Right ventricle myocardium superior (tissue), 1 donor: ENCODE results near the gene IL21R. TPM values are rescaled to one million over a fixed set of nuclear protein-coding genes. Genes with fewer than 3 reads are reported as not detected.
"Not testable (repeated sequence)": the region's sequence is repeated elsewhere in the genome, so short reads cannot be mapped to it uniquely, and the experiment has no call there.

Source experiments
- ATAC-seq: fragments of 200-7000 bp; cut with Tn5 transposase; one replicate; pipeline ENCODE4 v1.9.1; 2020; ENCODE audit warnings: mild to moderate bottlenecking; ENCODE audit not compliant: poor library complexity
- DNase-seq: peaks from one replicate; pipeline ENCODE4 v3.0.0-alpha.2; 2020
- intact Hi-C: fragments of 100-400 bp; cut with DNase I; formaldehyde crosslinking; loops from one replicate; pipeline ENCODE4 v1.11.2; 2022
- total RNA-seq: library from RNA; stranded (reverse); fragmentation: NEBNext Ultra II Directional; extraction: Animal tissue kit (Norgen Biotek cat#: 25700); gene quantifications from one replicate; pipeline ENCODE4 v1.2.1, GENCODE V29; 2021
- donor health status: DM: no; HTN: yes; CAD: no; lungs with severe emphysema.

IL21R gene
- total RNA-seq, 1 donor from 2014 or later, result 0.13 TPM

GRCh38 chr16:27414788-27415431 is 12.9 kb downstream of the IL21R start:
- intact Hi-C loops, result no loop called here
- no peak for ATAC-seq
- DNase-seq, result no peak

- ATAC-seq, result no peak
- intact Hi-C loops, result no loop called here
Measured at GRCh38 chr16:27417047-27417671, 15.2 kb downstream of the IL21R start.

GRCh38 chr16:27421961-27422740 is 20.2 kb downstream of the IL21R start:
- intact Hi-C loops, result no loop called here
- no peak for ATAC-seq
- DNase-seq, result no peak

More at GRCh38 chr16:27417047-27417671, 15.2 kb downstream of the IL21R start:
- no peak for DNase-seq

- DNase-seq, result no peak
- no peak for ATAC-seq
- intact Hi-C loops, result no loop called here
Measured at GRCh38 chr16:27424772-27425498, 23.0 kb downstream of the IL21R start.

DNA sequence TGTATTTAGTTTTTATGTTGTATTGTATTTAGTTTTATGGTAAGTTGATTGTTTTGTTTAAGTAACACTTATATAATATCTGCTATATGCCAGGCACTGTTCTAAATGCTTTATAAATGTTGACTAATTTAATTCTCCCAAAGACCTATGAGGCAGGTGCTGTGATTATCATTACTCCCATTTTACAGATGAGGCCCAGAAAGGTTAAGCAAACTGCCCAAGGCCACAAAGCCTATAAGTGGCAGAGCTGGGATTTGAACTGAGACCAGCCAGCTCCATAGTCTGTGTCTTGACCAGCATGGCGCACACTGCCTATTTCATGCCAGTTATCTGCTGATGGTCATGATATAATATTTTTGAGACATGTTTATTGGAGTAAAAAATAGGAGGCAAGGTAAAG is 24.0 kb downstream of the IL21R start:
- intact Hi-C loops, result no loop called here
- no peak for ATAC-seq
- DNase-seq, result no peak

- intact Hi-C loops, result no loop called here
- DNase-seq (no peak), ATAC-seq (no peak)
Measured at GRCh38 chr16:27426423-27427408, 24.7 kb downstream of the IL21R start.

DNA sequence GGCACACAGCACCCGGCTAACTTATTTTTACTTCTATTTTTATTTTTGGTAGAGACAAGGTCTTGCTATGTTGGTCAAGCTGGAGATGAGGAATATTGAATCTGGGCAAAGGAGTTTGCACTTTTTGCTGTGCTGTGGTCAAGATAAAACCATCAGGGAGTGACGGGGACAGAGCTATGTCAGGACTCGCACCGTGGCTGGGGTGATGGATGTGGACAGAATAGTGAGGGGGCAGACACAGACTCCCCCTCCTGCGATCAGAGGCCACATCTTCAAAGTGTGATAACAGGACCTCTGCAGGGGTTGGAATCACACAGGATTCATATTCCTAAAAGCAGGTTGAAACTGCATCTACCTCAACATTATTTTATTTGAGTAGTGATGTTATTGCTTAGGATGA is 25.6 kb downstream of the IL21R start:
- intact Hi-C loops, result no loop called here
- DNase-seq (no peak), ATAC-seq (no peak)

- intact Hi-C loops, result no loop called here
- no peak for ATAC-seq
- DNase-seq, result no peak
Measured at GRCh38 chr16:27428026-27428785, 26.2 kb downstream of the IL21R start.

DNA sequence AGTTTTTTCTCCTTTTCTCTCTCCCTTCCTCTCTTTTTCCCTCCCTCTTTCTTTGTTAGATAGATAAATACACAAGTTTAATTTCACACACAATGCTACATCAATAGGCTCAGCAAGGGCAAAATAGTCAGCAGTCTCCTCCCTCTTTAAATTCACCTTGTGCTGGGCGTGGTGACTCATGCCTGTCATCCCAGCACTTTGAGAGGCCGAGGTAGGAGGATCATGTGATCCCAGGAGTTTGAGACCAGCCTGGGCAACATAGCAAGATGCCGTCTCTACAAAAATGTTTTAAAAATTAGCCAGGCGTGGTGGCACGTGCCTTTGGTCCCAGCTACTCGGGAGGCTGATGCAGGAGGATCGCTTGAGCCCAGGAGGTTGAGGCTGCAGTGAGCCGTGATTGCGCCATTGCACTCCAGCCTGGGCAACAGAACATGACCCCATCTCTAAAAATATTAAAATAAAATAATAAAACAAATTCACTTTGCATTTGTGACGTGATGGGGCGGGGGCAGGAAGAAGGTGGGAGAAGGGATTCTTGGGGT is 27.4 kb downstream of the IL21R start:
- no peak for DNase-seq
- intact Hi-C loops, result no loop called here
- no peak for ATAC-seq

DNA sequence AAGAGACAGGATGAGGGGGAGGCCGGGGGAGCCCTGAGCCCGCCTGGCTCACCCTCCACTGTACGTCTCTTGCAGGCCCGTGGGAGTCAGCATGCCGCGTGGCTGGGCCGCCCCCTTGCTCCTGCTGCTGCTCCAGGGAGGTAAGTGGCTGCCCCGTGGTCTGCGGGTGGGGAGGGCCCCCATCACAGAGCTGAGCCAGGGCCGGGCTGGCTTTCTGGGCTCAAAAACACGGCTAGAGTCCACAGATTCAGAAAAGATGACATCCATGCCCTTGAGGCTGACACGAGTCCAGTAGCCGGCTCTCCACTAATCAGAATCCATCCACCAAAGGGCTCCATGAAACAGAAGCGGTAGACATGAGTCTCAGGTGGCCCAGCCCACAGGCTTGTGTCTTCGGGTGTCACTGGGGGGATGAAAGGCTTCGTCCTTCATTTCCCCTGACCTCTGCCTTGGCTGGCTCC is 28.0 kb downstream of the IL21R start:
- intact Hi-C loops, result no loop called here
- no peak for DNase-seq
- no peak for ATAC-seq

DNA sequence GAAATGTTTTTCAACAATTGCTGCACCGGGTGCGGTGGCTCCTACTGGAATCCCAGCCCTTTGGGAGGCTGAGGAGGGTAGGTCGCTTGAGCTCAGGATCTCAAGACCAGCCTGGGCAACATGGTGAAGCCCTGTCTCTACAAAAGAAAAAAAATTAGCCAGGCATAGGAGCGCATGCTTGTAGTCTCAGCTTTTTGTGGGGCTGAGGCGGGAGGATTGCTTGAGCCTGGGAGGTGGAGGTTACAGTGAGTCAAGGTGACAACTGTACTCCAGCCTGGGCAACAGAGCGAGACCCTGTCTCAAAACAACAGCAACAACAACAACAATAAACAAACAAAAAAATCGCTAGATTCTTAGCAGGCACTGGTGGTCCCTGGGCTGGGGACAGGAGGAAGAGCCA is 28.5 kb downstream of the IL21R start:
- intact Hi-C loops, result no loop called here
- DNase-seq (no peak), ATAC-seq (no peak)

GRCh38 chr16:27430923-27431484 is 29.0 kb downstream of the IL21R start:
- ATAC-seq (no peak), DNase-seq (no peak)

DNA sequence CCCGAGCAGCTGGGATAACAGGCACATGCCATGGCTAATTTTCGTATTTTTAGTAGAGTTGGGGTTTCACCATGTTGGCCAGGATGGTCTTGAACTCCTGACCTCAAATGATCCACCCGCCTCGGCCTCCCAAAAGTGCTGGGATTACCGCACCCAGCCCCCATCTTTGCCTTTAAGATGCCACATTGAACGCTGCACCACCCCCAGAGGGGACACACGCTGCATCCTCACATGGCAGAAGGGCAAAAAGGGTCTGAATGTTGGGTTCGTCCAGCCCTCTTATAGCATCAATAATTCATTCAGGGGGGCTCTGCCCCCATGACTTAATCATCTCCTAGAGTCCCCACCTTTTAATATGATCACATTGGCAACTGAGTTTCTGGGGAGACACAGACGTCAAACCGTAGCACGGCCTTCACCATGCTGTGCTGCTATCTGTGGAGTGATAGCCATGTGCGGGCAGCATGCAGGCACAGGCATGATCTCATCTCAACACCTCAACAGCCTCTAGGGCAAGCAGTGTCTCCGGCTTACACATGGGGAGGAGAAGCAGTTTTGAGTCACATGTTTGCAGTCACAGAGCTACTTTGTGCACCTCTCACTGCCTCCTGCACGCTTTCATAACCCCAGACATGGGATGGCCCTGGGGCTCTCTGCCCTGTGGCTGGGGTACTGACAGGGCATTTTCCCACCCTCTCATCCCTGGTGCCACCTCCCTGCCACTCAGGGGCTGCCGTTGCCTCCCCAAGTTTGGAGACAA is 30.0 kb downstream of the IL21R start:
- intact Hi-C loops, result no loop called here
- ATAC-seq (no peak), DNase-seq (no peak)

More at GRCh38 chr16:27430923-27431484, 29.0 kb downstream of the IL21R start:
- intact Hi-C loops, result no loop called here

GRCh38 chr16:27432558-27432957 is 30.6 kb downstream of the IL21R start:
- DNase-seq (no peak), ATAC-seq (no peak)
- intact Hi-C loops, result no loop called here

GRCh38 chr16:27433191-27433590 is 31.2 kb downstream of the IL21R start:
- ATAC-seq, intact Hi-C loops, DNase-seq: not testable (repeated sequence)

DNA sequence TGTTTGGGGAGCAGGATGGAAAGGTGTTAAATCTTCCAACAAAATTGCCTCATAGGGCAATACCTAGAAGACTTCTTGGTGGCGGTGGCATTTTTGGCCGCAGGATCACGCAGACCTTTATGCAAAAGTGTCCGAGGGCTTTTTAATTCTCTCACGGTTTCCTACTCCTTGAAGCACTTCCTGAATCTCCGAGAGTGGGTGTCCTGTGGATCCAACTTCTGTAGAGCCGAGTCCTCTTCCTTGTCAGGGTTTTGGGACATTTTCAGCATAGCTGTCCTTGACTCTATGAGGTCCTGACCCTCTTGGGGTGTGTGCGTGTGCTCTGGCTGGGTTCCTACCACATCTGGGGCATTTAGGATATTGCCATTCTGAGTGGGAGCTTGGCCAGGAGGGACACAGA is 31.7 kb downstream of the IL21R start:
- intact Hi-C loops, result no loop called here
- DNase-seq (no peak), ATAC-seq (no peak)
